Panc1 (cell line): Measurements from ENCODE around the gene EXOC6B. TPM values are rescaled to one million over a fixed set of nuclear protein-coding genes. Genes with fewer than 3 reads are reported as not detected.

ENCODE experiments used
- ATAC-seq: fragments of 200-7000 bp; cut with Tn5 transposase; 2 replicates; pipeline ENCODE4 v1.9.1; 2020; ENCODE audit warnings: mild to moderate bottlenecking, moderate library complexity
- BruUV-seq: library from RNA; stranded (reverse); fragments of 400-500 nt; replicated peaks from 2 replicates; lab custom pipeline; 2021; lab: Mats Ljungman, UMichigan
- CTCF ChIA-PET: fragments of 300-600 bp; sonication (Branson Sonifier 250); formaldehyde crosslinking; loops from one replicate; lab custom pipeline; 2022; ENCODE audit warnings: antibody characterized with exemption; lab: Charles Lee
- POLR2A ChIA-PET: fragments of 300-600 bp; sonication (Branson Sonifier 250); formaldehyde crosslinking; loops from one replicate; lab custom pipeline; 2022; ENCODE audit warnings: antibody characterized with exemption; lab: Charles Lee
- DNase-seq: peaks from one replicate; pipeline ENCODE4 v3.0.0-alpha.2; 2010; ENCODE audit warnings: low read depth, low spot score
- H3K27ac ChIP-seq: 2 replicates; pipeline ENCODE4 v1.5.1; 2011; ENCODE audit warnings: mild to moderate bottlenecking, low read length, inconsistent platforms
- H3K27me3 ChIP-seq: fragments of 200-500 bp; sonication (Bioruptor generic); 2 replicates; pipeline ENCODE4 v1.6.0; 2014; ENCODE audit warnings: low read length, inconsistent platforms; ENCODE audit not compliant: control insufficient read depth, insufficient read depth
- H3K36me3 ChIP-seq: fragments of 200-500 bp; sonication (Bioruptor generic); 2 replicates; pipeline ENCODE4 v1.5.1; 2014; ENCODE audit warnings: inconsistent platforms, mild to moderate bottlenecking, low read length, moderate library complexity; ENCODE audit not compliant: control insufficient read depth, insufficient read depth
- H3K4me1 ChIP-seq: 2 replicates; pipeline ENCODE4 v1.5.1; 2011; ENCODE audit warnings: inconsistent platforms, mild to moderate bottlenecking, low read length, moderate library complexity; ENCODE audit not compliant: control insufficient read depth, insufficient read depth
- H3K4me3 ChIP-seq, 2 experiments: 2 replicates each; pipeline ENCODE4 v1.5.1; 2011 to 2012; ENCODE audit warnings: low read depth in 2 of 2, low read length in 2 of 2, mild to moderate bottlenecking in 2 of 2, inconsistent platforms in 1 of 2, moderate library complexity in 1 of 2
- H3K9me3 ChIP-seq: fragments of 200-500 bp; sonication (Bioruptor generic); 2 replicates; pipeline ENCODE4 v1.5.1; 2014; ENCODE audit warnings: low read depth, mild to moderate bottlenecking, inconsistent platforms, low read length, moderate library complexity; ENCODE audit not compliant: control insufficient read depth, insufficient read depth
- CTCF ChIP-seq: fragments of 450-650 bp; IDR thresholded peaks from 2 replicates; pipeline ENCODE4 v1.5.1; 2017; ENCODE audit warnings: mild to moderate bottlenecking
- POLR2AphosphoS5 ChIP-seq: IDR thresholded peaks from 2 replicates; pipeline ENCODE4 v1.6.1; 2012; ENCODE audit warnings: mild to moderate bottlenecking, low read depth, low read length, moderate library complexity
- REST ChIP-seq, 2 experiments: IDR thresholded peaks; 2 replicates each; pipeline ENCODE4 v1.6.1; 2011 to 2012; ENCODE audit warnings: low read depth in 2 of 2, control low read depth in 1 of 2, low read length in 1 of 2, mild to moderate bottlenecking in 1 of 2, moderate library complexity in 1 of 2; ENCODE audit not compliant: insufficient read depth in 1 of 2
- SIN3A ChIP-seq: IDR thresholded peaks from 2 replicates; pipeline ENCODE4 v1.6.1; 2012; ENCODE audit warnings: low read depth, mild to moderate bottlenecking, low read length, moderate library complexity, borderline replicate concordance; ENCODE audit not compliant: insufficient read depth
- TCF7L2 ChIP-seq: IDR thresholded peaks from 2 replicates; pipeline ENCODE4 v1.6.1; 2011; ENCODE audit warnings: mild to moderate bottlenecking, low read depth, low read length, inconsistent platforms
- in situ Hi-C: cut with HindIII; loops from 2 replicates; pipeline ENCODE4 v1.10.0; 2016; ENCODE audit warnings: low sequenced_read_pairs, low pct_unique_long_range_greater_than_20kb
- intact Hi-C: fragments of 100-400 bp; cut with micrococcal nuclease; formaldehyde crosslinking; loops from one replicate; pipeline ENCODE4 v1.10.0; 2022; ENCODE audit not compliant: unreplicated experiment
- total RNA-seq: library from RNA; stranded (reverse); gene quantifications from one replicate; pipeline ENCODE4 v1.2.1, GENCODE V29; 2021; ENCODE audit not compliant: unreplicated experiment

Gene EXOC6B
- total RNA-seq, 1 experiment from 2014 or later, result 23.2 TPM

DNA sequence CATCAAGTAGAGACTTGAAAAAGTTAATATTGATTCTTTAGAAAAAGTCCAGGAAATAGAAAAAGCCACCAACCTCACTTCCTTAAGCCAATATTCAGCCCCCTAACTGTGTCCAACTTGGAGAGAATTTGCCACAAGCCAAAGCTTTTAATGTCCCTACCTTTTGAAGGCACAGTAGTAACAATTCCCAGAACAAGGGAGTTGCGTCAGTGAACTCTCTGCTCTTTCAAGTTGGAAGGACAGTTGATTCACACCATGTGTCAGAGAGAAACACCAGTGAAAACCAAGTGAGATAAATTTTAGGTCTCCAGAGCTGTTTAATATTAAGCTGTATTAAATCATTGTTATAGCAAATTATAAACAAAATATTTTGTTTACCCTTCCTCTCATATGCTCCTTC is 66.1 kb downstream of the EXOC6B start:
- BruUV-seq, result no TSS peak
- Histone ChIP-seq H3K9me3 (peaks cover 9% of the 10 kb centered on the region), H3K36me3 (no peaks in the 10 kb centered on the region), H3K27me3 (no peaks in the 10 kb centered on the region), H3K4me1 (peaks cover 14% of the 10 kb centered on the region), H3K4me3 (no peak overlapping the region), H3K27ac (no peak overlapping the region; the same call in 1 of the 2 replicates)
- intact Hi-C loops, result loop anchor here (10.0 kb wide), 1 partner anchor 1215 kb away; no protein-coding TSS in a partner anchor
- ChIA-PET CTCF (no interaction called here), POLR2A (no interaction called here)
- in situ Hi-C loops, result no loop called here
- DNase-seq (no peak), ATAC-seq (no peak)
- TF ChIP-seq SIN3A, result no peak
- TF ChIP-seq TCF7L2, result no peak

GRCh38 chr2:72757177-72757775 is 68.6 kb downstream of the EXOC6B start:
- no peaks in the 10 kb centered on the region for H3K27me3 ChIP-seq
- ChIA-PET POLR2A (no interaction called here), CTCF (interaction anchor here (0.6 kb wide), 1 partner anchor 11 kb away, joined by 3 read pairs; no protein-coding TSS in a partner anchor)
- peaks cover 14% of the 10 kb centered on the region for H3K4me1 ChIP-seq
- peak overlapping the region; percentile 74; the same call in 1 of the 2 replicates for H3K27ac ChIP-seq
- H3K4me3 ChIP-seq, result no peak overlapping the region
- DNase-seq, result no peak
- in situ Hi-C loops, result no loop called here
- TF ChIP-seq CTCF (no peak), TCF7L2 (no peak)
- BruUV-seq, result no TSS peak
- peak; percentile 84 for ATAC-seq
- intact Hi-C loops, result loop anchor here (10.0 kb wide), 1 partner anchor 1212 kb away; no protein-coding TSS in a partner anchor
- peaks cover 2% of the 10 kb centered on the region for H3K9me3 ChIP-seq
- no peaks in the 10 kb centered on the region for H3K36me3 ChIP-seq

GRCh38 chr2:72755647-72756423 is 70.0 kb downstream of the EXOC6B start:
- Histone ChIP-seq H3K4me3 (no peak overlapping the region), H3K27ac (peak overlapping the region; percentile 74), H3K36me3 (no peaks in the 10 kb centered on the region), H3K27me3 (no peaks in the 10 kb centered on the region), H3K4me1 (peaks cover 14% of the 10 kb centered on the region), H3K9me3 (no peaks in the 10 kb centered on the region)
- ATAC-seq (no peak), DNase-seq (no peak)
- TF ChIP-seq REST (IDR thresholded peaks at IDR 0.05; ENCODE audit: insufficient read depth in 1 of 2, low read depth in 2 of 2, low read length in 1 of 2), result no peak
- TF ChIP-seq POLR2AphosphoS5, result no peak
- no peak for TF ChIP-seq TCF7L2
- no peak for TF ChIP-seq CTCF
- TF ChIP-seq SIN3A, result no peak
- in situ Hi-C loops, result no loop called here
- intact Hi-C loops, result loop anchor here (10.0 kb wide), 1 partner anchor 1211 kb away; no protein-coding TSS in a partner anchor
- POLR2A ChIA-PET, result no interaction called here
- BruUV-seq, result no TSS peak
- CTCF ChIA-PET, result no interaction called here
